ENCODE data around the gene OAT.

OAT gene

DNA sequence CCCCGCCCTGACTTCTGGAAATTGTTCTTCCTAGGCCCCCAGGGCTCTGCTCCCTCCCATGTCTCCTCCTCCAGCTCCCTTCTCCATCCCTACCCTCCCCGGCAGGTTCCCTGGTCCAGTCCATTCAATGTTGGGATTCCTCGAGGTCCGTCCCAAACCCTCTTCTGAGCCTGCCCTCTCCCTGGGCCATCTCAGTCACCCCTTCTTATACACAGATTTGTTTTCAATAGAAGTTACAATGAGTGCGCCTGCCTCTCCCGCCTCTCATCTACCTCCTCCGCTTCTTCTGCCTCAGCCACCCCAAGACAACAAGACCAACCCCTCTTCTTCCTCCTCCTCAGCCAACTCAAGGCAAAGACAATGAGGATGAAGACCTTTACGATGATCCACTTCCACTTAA, 67.9 kb downstream of the OAT start:
- DNase-seq: no peak

DNA sequence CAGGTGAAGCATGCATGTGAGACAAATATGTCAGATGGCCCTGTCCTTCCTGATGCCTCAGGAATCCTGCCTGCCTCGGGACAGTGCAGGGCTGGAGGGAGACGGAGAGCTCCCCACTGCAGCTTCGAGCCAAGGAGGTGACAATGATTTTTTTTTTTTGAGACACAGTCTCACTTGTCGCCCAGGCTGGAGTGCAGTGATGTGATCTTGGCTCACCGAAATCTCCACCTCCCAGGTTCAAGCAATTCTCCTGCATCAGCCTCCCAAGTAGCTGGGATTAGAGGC, 68.8 kb downstream of the OAT start:
- DNase-seq: no peak

DNA sequence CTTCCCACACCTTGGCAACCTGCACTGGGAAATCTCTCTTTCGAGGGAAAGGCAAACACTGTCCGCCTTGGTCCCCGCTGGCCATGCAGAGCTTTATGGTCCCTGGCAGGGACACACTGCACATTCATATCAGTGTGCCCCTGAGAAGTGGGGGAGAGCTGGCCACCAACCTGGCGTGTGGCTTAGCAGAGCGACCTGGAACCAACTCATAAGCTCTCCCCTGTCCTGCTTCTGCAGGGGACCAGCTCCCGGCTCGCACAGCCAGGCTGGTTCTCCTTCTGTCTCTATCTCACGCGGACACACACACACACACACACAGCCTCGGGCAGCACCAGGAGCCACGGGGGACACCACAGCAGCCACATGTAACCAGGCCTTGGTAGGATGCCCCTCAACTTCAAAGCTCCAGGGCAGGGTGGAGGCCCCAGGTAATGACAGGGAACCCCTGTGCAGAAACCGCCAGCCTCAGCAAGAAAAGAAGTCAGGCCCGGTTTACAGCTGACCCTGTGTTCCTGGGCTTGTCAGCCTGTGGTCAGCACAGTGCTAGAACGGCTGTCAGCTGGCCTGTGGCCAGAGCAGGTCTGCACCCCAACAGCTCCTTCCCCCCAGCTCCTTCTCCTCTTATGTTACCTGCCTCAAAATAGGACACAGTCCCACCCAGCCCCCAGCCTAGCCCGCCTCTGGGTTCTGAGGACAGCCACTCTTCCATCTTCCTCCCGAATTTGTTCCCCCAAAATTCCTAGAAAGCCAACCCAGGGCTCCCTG, 69.3 kb downstream of the OAT start:
- no peak for DNase-seq

DNA sequence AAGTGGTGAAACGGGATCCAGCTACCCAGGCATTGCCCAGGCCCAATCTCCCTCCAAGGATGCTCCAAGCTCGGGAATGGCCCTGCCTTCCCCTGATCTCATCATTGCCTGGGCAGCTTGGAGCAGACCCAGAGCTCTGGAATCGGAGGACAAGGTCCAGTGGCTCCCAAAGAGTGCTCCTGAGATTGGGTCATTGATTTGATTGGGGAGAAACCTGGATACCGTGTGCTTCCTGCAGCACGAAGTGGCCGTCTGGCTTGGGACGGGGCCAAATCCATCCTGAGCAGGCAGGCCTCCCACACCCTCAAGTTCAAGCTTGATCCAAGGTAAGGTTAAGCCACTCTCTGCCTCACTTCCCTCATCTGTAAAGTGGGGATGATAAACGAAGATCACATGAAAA, 69.9 kb downstream of the OAT start:
- DNase-seq: no peak

DNA sequence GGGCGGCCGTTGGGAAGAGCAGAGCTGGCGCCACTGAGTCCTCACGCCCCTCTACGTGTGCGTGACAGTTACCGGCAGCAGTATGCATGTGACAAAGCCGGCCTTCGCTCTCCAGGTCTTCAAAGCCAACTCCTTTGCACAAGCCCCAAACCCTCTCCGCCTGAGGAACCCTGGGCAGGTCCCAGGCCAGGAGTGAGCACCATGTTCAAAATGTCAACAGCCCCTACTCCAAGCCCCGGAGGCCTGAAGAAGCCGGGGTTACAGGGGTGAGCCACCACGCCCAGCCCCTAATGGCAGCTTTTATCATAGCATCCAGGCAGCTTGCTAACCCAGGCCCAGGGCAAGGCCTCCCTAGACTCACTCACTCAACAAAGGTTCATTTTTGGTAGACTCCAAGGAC, 70.8 kb downstream of the OAT start:
- no peak for DNase-seq
